Gastroesophageal sphincter (tissue), 4 donors: ENCODE results near the gene ANAPC2. TPM values are rescaled to one million over a fixed set of nuclear protein-coding genes. Genes with fewer than 3 reads are reported as not detected.

Experiments used
- ATAC-seq: fragments of 150-250 bp; one replicate; pipeline ENCODE4 v1.9.1; 2016; ENCODE audit warnings: mild to moderate bottlenecking, moderate library complexity
- H3K27ac ChIP-seq, 4 donors: fragments of 200-600 bp; sonication (generic) in 3 of 4; 1 replicate in 3 of 4; 2 replicates in 1 of 4; pipeline ENCODE4 v1.5.1; 2016 to 2019
- H3K27me3 ChIP-seq: fragments of 200-600 bp; sonication (generic); one replicate; pipeline ENCODE4 v1.5.1; 2019
- H3K36me3 ChIP-seq, 2 donors: fragments of 200-600 bp; sonication (generic); one replicate each; pipeline ENCODE4 v1.5.1; 2019; ENCODE audit warnings: control low read depth in 1 of 2
- H3K4me1 ChIP-seq, 3 donors: fragments of 200-600 bp; sonication (generic); 1 replicate in 2 of 3; 2 replicates in 1 of 3; pipeline ENCODE4 v1.5.1; 2016 to 2019; ENCODE audit warnings: control low read depth in 2 of 3
- H3K4me3 ChIP-seq, 2 donors: fragments of 200-600 bp; sonication (generic); one replicate each; pipeline ENCODE4 v1.5.1; 2019; ENCODE audit warnings: mild to moderate bottlenecking in 1 of 2, moderate library complexity in 1 of 2
- H3K9me3 ChIP-seq, 3 donors: fragments of 200-600 bp; sonication (generic); one replicate each; pipeline ENCODE4 v1.5.1; 2017 to 2019; ENCODE audit warnings: control low read depth in 2 of 3
- EP300 ChIP-seq: sonication (generic); formaldehyde crosslinking; IDR thresholded peaks from one replicate; pipeline ENCODE4 v1.6.1; 2017; ENCODE audit warnings: antibody characterized with exemption, mild to moderate bottlenecking
- POLR2A ChIP-seq, 2 donors: fragments of 450-650 bp; IDR thresholded peaks; one replicate each; pipeline ENCODE4 v1.6.1; 2017; ENCODE audit warnings: antibody characterized with exemption in 2 of 2, mild to moderate bottlenecking in 2 of 2, moderate library complexity in 1 of 2
- POLR2AphosphoS5 ChIP-seq: sonication (generic); formaldehyde crosslinking; IDR thresholded peaks from one replicate; pipeline ENCODE4 v1.6.1; 2017; ENCODE audit warnings: antibody characterized with exemption
- WGBS, 2 donors: methylation state at CpG; one replicate each; pipeline ENCODE4 v1.1.5; 2018; ENCODE audit warnings: low coverage in 1 of 2; 5-methylcytosine and 5-hydroxymethylcytosine counted together
- total RNA-seq, 4 donors: library from RNA; depleted of rRNA; stranded (reverse); fragments of >200 nt; gene quantifications; one replicate each; pipeline ENCODE4 v1.1.0, GENCODE V29; 2016
- TF ChIP-seq, protein P1 (sequence below), 4 experiments: fragments of 200-600 bp in 2 of 4; fragments of 450-650 bp in 2 of 4; sonication (generic) in 1 of 4; IDR thresholded peaks; one replicate each; pipeline ENCODE4 v1.5.1; 2017 to 2019; ENCODE audit warnings: antibody characterized with exemption in 4 of 4, mild to moderate bottlenecking in 2 of 4, moderate library complexity in 2 of 4

ANAPC2 gene
- total RNA-seq, 4 donors from 2014 or later, result 11.9 to 32.1 (median 23.7) TPM

DNA sequence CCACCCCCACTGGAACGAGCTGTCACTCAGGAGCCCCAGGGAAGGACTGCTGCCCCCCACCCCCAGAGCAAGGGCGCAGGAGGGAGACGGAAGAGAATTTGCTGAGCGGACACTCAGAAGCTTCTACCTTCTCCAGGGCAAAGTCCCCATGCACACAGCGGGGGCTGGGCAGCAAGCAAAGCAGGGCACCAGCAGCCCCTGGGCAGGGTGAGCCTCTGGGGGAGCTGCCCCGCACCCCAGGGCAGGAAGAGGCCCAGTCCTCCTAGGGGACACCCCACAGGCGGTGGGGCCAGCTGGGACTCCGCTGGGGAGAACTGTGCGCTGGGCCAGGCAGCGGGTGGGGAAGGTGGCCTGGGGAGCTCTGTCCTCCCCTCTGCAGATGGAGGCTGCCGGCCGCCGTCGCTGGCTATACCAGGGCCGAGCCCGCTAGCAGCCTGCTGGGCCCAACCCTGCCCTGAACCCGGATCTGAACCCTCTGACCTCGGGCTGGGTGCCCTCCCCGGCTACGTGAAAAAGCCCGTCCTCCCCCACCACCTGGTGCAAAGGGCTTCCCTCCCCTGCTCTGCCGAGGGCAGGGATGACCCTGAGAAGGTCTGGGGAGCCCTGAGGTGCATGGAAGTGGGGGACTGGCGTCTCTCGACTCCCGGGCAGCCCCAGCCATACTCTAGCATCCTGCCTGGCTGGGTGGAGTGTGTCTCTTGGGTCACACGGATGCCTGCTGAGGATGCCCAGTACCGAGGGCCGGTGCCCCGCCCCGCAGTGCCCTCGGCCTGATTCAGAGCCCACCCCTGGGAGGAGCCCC is 41.7 kb upstream of the ANAPC2 start:
- 53% methylated on average over 2 of the region's 31 CpGs; no CpG with 5 or more reads in 1 of the 2 donors for WGBS, 2 donors
- H3K27me3 ChIP-seq, result peaks cover 90% of the 10 kb centered on the region

DNA sequence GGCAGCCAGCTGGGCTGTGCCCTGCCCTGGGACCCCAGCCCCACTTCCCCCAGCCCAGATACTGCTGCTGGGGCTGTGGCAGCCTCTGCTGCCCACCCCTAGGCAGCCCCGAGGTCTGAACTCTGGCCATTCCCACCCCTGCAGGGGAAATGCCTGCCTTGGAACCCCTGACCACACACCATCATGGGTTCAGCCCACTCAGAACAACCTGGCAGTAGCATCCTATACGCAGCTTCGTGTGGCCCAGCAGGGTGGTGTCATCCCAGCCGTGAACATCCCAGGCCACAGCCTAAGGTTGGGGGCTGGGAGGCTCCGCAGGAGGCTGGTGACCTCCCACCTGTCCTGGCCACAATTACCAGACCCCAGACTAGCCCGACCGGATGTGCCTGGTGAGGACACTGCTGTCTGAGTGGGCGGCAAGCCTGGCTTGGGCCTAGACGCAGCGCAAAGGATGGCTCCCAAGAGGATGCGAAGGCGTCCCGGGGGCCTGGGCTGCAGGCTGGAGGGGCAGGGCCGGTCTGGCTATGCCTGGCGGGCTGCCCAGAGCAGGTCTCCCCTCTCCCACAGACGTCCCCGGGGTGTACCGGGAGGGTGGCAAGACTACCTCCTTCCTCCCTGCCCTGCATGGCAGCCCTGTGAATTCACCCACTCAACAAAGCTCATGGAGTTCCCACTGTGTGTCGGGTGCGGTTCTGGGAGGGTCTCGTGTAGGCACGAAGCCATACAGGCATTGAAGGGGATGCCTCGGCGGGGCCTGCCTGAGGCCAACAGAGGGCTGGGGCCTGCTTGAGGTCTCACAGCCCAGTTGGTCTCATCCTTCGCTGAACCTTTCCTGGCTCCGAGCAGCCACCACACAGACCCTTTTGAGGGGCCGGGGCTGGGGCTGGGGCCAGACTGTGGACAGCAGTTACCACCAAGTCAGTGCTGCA is 40.9 kb upstream of the ANAPC2 start:
- WGBS, 2 donors, result no CpG with 5 or more reads among the region's 27 CpGs
- no peak overlapping the region for H3K4me3 ChIP-seq
- no peak for ATAC-seq
- peaks cover 83% of the 10 kb centered on the region for H3K27me3 ChIP-seq
- H3K9me3 ChIP-seq, result no peaks in the 10 kb centered on the region
- H3K27ac ChIP-seq, result no peak overlapping the region
- peaks cover 0 to 18% (median 4%) of the 10 kb centered on the region in 3 donors for H3K4me1 ChIP-seq
- TF ChIP-seq POLR2A (IDR thresholded peaks at IDR 0.05) (no peak), POLR2AphosphoS5 (no peak), EP300 (no peak)
- TF ChIP-seq, protein P1, sequence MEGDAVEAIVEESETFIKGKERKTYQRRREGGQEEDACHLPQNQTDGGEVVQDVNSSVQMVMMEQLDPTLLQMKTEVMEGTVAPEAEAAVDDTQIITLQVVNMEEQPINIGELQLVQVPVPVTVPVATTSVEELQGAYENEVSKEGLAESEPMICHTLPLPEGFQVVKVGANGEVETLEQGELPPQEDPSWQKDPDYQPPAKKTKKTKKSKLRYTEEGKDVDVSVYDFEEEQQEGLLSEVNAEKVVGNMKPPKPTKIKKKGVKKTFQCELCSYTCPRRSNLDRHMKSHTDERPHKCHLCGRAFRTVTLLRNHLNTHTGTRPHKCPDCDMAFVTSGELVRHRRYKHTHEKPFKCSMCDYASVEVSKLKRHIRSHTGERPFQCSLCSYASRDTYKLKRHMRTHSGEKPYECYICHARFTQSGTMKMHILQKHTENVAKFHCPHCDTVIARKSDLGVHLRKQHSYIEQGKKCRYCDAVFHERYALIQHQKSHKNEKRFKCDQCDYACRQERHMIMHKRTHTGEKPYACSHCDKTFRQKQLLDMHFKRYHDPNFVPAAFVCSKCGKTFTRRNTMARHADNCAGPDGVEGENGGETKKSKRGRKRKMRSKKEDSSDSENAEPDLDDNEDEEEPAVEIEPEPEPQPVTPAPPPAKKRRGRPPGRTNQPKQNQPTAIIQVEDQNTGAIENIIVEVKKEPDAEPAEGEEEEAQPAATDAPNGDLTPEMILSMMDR (IDR thresholded peaks at IDR 0.05), result no peak
- H3K36me3 ChIP-seq, result no peaks in the 10 kb centered on the region

More for the DNA sequence above, 41.7 kb upstream of the ANAPC2 start:
- TF ChIP-seq POLR2AphosphoS5 (no peak), POLR2A (IDR thresholded peaks at IDR 0.05) (no peak), EP300 (no peak)
- TF ChIP-seq, protein P1 (IDR thresholded peaks at IDR 0.05), result no peak
- H3K9me3 ChIP-seq, result no peaks in the 10 kb centered on the region
- H3K4me3 ChIP-seq, result no peak overlapping the region
- no peak for ATAC-seq
- no peak overlapping the region for H3K27ac ChIP-seq
- H3K36me3 ChIP-seq, result no peaks in the 10 kb centered on the region
- peaks cover 0 to 13% (median 3%) of the 10 kb centered on the region in 3 donors for H3K4me1 ChIP-seq

DNA sequence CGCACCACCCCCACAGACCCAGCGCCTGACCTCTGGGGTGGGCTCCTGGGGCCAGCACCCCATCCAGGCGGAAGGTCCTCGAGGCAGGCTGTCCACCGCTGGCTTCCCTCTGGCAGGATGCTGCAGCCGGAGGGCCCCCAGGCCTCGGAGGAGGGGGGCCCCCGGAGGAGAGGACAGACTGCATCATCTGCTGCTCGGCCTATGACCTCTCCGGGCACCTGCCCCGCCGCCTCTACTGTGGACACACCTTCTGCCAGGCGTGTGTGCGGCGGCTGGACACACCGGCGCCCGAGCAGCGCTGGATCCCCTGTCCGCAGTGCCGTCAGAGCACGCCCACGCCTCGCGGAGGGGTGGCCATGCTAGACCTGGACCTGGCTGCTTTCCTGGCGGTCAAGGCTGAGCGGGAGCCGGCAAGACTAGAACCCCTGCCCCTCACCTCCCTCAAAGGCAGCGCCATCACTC is 40.2 kb upstream of the ANAPC2 start:
- TF ChIP-seq POLR2A (IDR thresholded peaks at IDR 0.05) (no peak), EP300 (no peak), POLR2AphosphoS5 (no peak)
- TF ChIP-seq, protein P1 (IDR thresholded peaks at IDR 0.05), result no peak
- no peak overlapping the region for H3K4me3 ChIP-seq
- no peaks in the 10 kb centered on the region for H3K9me3 ChIP-seq
- no peak overlapping the region for H3K27ac ChIP-seq
- no peaks in the 10 kb centered on the region for H3K36me3 ChIP-seq
- no peak for ATAC-seq
- H3K4me1 ChIP-seq, result peaks cover 0 to 23% (median 8%) of the 10 kb centered on the region in 3 donors
- H3K27me3 ChIP-seq, result peaks cover 76% of the 10 kb centered on the region
- no CpG with 5 or more reads among the region's 29 CpGs for WGBS, 2 donors

DNA sequence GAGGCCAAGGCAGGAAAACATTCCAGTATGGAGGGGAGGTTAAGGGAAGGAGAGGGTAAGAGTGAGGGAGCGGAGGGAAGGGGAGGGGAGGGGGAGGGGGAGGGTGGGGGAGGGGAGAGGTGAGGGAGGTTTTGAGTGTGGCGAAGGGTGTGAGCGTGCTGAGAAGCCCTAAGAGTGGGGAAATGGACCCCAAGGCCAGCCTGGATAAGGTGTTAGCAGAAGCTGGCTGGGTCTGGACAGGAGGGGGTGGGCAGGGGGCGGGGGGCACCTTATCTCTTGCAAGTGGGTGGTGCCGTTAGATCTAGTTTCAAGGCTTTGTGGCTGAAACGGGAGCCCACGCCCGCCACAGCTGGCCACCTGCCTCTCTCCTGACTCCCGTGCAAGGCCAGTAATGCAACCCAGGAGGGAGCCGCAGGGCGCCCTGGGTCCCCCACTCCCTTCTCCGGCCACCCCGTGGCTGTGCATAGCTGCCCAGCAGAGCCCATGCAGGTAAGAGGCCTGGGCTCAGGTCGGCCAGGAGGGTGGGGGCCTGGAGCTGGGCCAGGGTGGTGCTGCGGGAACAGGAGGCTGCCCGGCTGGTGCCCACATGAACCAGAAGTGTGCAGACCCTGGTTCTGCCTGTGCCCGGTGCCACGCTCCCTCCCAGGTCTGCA is 39.6 kb upstream of the ANAPC2 start:
- Histone ChIP-seq H3K27ac (no peak overlapping the region), H3K4me1 (peaks cover 0 to 26% (median 8%) of the 10 kb centered on the region in 3 donors), H3K36me3 (no peaks in the 10 kb centered on the region), H3K9me3 (no peaks in the 10 kb centered on the region), H3K27me3 (peaks cover 70% of the 10 kb centered on the region), H3K4me3 (no peak overlapping the region)
- TF ChIP-seq, protein P1 (IDR thresholded peaks at IDR 0.05), result no peak
- no peak for TF ChIP-seq EP300
- TF ChIP-seq POLR2A (IDR thresholded peaks at IDR 0.05), result no peak
- TF ChIP-seq POLR2AphosphoS5, result no peak
- ATAC-seq, result no peak
- 10 to 20% methylated on average over 3 to 4 of the region's 18 CpGs for WGBS, 2 donors
